Fibroblast of lung (primary cell): Measurements from ENCODE around the gene TMEM150A. TPM values are rescaled to one million over a fixed set of nuclear protein-coding genes. Genes with fewer than 3 reads are reported as not detected.

Experiments
- DNase-seq, 2 donors: peaks; one replicate each; pipeline versions ENCODE4 v3.0.0 to v3.0.0-alpha.2; 2010; ENCODE audit warnings: low read depth in 2 of 2
- H2AFZ ChIP-seq: 2 replicates; pipeline ENCODE4 v1.5.1; 2012; ENCODE audit warnings: low read length, control low read depth, inconsistent platforms
- H3K27ac ChIP-seq: 2 replicates; pipeline ENCODE4 v1.5.1; 2011; ENCODE audit warnings: low read length, control low read depth; ENCODE audit not compliant: insufficient read depth
- H3K27me3 ChIP-seq: 2 replicates; pipeline ENCODE4 v1.5.1; 2011; ENCODE audit warnings: mild to moderate bottlenecking, low read length; ENCODE audit not compliant: control insufficient read depth, insufficient read depth
- H3K36me3 ChIP-seq: 2 replicates; pipeline ENCODE4 v1.5.1; 2011; ENCODE audit warnings: low read length; ENCODE audit not compliant: control insufficient read depth, insufficient read depth
- H3K4me1 ChIP-seq: 2 replicates; pipeline ENCODE4 v1.5.1; 2011; ENCODE audit warnings: low read length; ENCODE audit not compliant: control insufficient read depth, insufficient read depth; ENCODE audit errors: extremely low read depth
- H3K4me2 ChIP-seq: 2 replicates; pipeline ENCODE4 v1.5.1; 2011; ENCODE audit warnings: low read length, control low read depth; ENCODE audit not compliant: insufficient read depth; ENCODE audit errors: extremely low read depth
- H3K4me3 ChIP-seq, 4 experiments: fragments of 200-600 bp in 1 of 4; sonication (generic) in 1 of 4; replicated peaks in 1 of 4; 2 replicates each; pipeline ENCODE4 v1.5.1; 2011 to 2016; ENCODE audit warnings: low read length in 4 of 4, low read depth in 3 of 4, mild to moderate bottlenecking in 3 of 4, control low read depth in 2 of 4, inconsistent platforms in 1 of 4, mixed read lengths in 1 of 4; ENCODE audit not compliant: insufficient read depth in 1 of 4; ENCODE audit errors: control extremely low read depth in 1 of 4
- H3K79me2 ChIP-seq: 2 replicates; pipeline ENCODE4 v1.5.1; 2012; ENCODE audit warnings: mild to moderate bottlenecking, low read length, inconsistent platforms; ENCODE audit not compliant: control insufficient read depth, insufficient read depth
- H3K9ac ChIP-seq: 2 replicates; pipeline ENCODE4 v1.5.1; 2011; ENCODE audit warnings: mild to moderate bottlenecking, low read length, control low read depth; ENCODE audit not compliant: insufficient read depth
- H3K9me3 ChIP-seq: 2 replicates; pipeline ENCODE4 v1.5.1; 2012; ENCODE audit warnings: low read depth, low read length; ENCODE audit not compliant: control insufficient read depth, insufficient read depth
- H4K20me1 ChIP-seq: 2 replicates; pipeline ENCODE4 v1.5.1; 2011; ENCODE audit warnings: low read length; ENCODE audit not compliant: control insufficient read depth, insufficient read depth; ENCODE audit errors: extremely low read depth
- EZH2 ChIP-seq: IDR thresholded peaks from 2 replicates; pipeline ENCODE4 v1.5.1; 2012; ENCODE audit warnings: low read length, control low read depth, mild to moderate bottlenecking; ENCODE audit errors: missing control alignments
- polyA plus RNA-seq, 2 donors: library from polyadenylated mRNA; depleted of rRNA in 1 of 2; stranded (reverse) in 1 of 2; unstranded in 1 of 2; fragments of >200 nt; gene quantifications; 2 replicates each; pipeline ENCODE4 v1.2.1, GENCODE V29; 2011 to 2012; ENCODE audit warnings: missing spikeins in 1 of 2
- total RNA-seq: library from RNA; depleted of rRNA; stranded (reverse); fragments of >200 nt; gene quantifications from 2 replicates; pipeline ENCODE4 v1.2.1, GENCODE V29; 2014
- TF ChIP-seq, protein P1 (sequence below), 2 donors: IDR thresholded peaks in 1 of 2; conservative IDR thresholded peaks in 1 of 2; 1 replicate in 1 of 2; 2 replicates in 1 of 2; pipeline ENCODE4 v1.5.1; 2011 to 2012; ENCODE audit warnings: low read length in 2 of 2, control low read depth in 1 of 2, inconsistent platforms in 1 of 2, low read depth in 1 of 2, mild to moderate bottlenecking in 1 of 2

The TMEM150A gene
- total and polyA plus RNA-seq, 2 donors (not counting 1 experiment from before 2014, with no cell fraction given), result 13.2 to 15.5 TPM

DNA sequence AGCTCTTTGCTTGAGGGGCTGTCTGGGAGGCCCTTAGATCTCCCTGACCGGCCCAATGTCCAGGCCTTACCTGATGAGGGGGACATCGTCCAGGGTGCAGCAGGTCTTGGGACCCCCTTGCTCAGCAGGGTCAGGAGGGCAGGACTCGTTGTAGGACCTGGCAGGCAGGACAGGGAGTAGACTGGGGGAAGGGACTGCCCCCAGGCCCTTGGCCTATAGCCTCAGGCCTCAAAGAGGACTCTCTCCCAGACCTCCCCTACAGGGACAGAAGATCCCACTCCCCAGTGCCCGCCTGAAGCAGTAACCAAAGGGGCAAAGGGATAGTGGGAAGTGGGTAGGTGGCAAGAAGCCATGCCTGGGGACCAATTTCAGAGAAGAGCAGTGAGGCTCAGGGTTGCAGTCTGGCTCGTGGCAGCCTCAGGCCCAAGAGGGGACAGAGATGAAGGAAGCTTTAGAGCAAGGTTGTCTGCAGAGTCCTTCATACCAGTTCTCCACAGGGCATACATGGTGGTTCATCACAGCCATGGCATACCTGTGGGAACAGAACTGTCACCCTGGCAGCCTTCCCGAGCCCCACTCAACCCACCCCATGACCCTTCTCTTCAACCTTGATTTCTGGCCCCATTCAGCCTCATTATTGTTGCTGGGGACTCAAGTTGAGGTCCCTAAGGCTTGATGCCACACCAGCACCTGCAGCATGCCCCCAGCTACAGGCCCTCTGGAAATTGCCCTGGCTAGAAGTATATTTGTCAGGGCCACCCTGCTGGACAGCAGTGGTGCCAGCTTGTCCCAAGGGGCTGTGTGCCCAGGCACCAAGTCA lies 1.3 kb downstream of the TMEM150A start:
- Histone ChIP-seq H3K79me2 (peaks cover 20% of the 10 kb centered on the region), H3K4me1 (peaks cover 24% of the 10 kb centered on the region), H3K36me3 (peaks cover 19% of the 10 kb centered on the region), H3K9me3 (no peaks in the 10 kb centered on the region), H3K27ac (no peak overlapping the region), H2AFZ (no peak overlapping the region), H3K27me3 (no peaks in the 10 kb centered on the region), H3K9ac (no peak overlapping the region), H4K20me1 (no peaks in the 10 kb centered on the region), H3K4me2 (peak overlapping the region; percentile 64), H3K4me3 (peak overlapping the region; percentile 73 to 97 (median 88))
- no peak for DNase-seq
- no peak for TF ChIP-seq EZH2
- TF ChIP-seq, protein P1, sequence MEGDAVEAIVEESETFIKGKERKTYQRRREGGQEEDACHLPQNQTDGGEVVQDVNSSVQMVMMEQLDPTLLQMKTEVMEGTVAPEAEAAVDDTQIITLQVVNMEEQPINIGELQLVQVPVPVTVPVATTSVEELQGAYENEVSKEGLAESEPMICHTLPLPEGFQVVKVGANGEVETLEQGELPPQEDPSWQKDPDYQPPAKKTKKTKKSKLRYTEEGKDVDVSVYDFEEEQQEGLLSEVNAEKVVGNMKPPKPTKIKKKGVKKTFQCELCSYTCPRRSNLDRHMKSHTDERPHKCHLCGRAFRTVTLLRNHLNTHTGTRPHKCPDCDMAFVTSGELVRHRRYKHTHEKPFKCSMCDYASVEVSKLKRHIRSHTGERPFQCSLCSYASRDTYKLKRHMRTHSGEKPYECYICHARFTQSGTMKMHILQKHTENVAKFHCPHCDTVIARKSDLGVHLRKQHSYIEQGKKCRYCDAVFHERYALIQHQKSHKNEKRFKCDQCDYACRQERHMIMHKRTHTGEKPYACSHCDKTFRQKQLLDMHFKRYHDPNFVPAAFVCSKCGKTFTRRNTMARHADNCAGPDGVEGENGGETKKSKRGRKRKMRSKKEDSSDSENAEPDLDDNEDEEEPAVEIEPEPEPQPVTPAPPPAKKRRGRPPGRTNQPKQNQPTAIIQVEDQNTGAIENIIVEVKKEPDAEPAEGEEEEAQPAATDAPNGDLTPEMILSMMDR (conservative IDR thresholded peaks at IDR 0.05 in 1 of 2, IDR thresholded peaks at IDR 0.05 in 1 of 2; ENCODE audit: low read depth in 1 of 2, low read length in 2 of 2), result no peak

DNA sequence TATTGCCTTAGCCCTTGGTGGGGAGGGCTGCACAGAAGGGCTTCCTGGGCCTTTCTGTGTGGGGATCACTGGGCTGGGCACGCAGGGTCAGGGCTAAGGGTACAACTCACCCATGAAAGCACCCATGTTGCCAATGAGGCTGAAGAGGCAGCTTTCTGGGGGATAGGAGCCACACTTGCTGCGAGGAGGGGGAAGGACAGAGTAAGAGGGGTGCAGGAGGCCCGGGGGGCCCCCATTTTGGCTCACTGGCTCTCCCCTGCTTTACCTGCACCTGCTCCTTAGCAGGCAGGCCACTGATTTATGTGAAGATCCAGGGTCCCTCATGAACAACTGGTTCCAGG lies 2.3 kb downstream of the TMEM150A start:
- no peak overlapping the region for H2AFZ ChIP-seq
- H3K9me3 ChIP-seq, result no peaks in the 10 kb centered on the region
- no peak overlapping the region for H3K9ac ChIP-seq
- H3K36me3 ChIP-seq, result peaks cover 19% of the 10 kb centered on the region
- TF ChIP-seq, protein P1 (conservative IDR thresholded peaks at IDR 0.05 in 1 of 2, IDR thresholded peaks at IDR 0.05 in 1 of 2; ENCODE audit: low read depth in 1 of 2, low read length in 2 of 2), result no peak
- no peak for TF ChIP-seq EZH2
- H3K4me2 ChIP-seq, result no peak overlapping the region
- no peaks in the 10 kb centered on the region for H3K27me3 ChIP-seq
- H3K27ac ChIP-seq, result no peak overlapping the region
- no peak for DNase-seq
- no peak overlapping the region for H3K4me3 ChIP-seq
- peaks cover 25% of the 10 kb centered on the region for H3K79me2 ChIP-seq
- peaks cover 16% of the 10 kb centered on the region for H3K4me1 ChIP-seq
- H4K20me1 ChIP-seq, result no peaks in the 10 kb centered on the region

DNA sequence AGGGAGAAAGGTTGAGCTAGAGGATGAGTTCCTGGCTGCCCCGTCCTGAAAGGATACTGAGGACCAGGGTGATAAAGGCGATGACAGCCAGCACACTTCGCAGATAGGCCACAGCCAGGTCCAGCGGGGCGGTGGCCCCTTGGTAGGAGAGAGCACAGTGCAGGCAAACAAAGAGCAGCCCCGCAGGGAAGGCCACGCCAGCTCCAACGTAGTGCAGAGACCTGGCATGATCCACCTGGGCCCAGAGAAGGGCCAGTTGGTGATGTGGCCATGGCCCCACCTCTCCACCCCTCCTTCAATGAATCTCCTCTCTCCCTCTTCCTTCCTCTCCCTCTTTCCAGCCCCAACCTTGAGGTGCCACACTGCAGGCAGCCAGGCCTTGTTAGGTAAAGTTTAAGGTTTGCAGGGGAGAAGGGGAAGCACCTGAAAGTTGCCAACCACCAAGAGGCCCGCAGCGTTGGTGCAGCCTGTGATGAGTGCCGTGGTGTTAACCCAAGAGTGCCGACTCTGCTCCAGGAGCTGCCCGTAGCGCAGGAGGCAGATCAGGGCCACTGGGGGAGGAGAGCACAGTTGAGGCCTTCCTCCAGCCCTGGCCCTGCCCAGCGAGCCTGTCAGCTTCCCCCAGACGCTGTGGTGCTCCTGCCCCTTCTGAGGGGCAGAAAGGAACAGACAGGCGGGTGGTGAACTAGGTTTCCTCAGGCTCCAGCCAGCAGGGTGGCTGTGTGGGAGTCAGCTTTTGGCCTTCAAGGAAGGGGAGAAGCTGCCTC lies 2.8 kb downstream of the TMEM150A start:
- Histone ChIP-seq H3K27me3 (no peaks in the 10 kb centered on the region), H3K4me2 (no peak overlapping the region), H3K9ac (no peak overlapping the region), H3K79me2 (peaks cover 25% of the 10 kb centered on the region), H3K4me1 (peaks cover 14% of the 10 kb centered on the region), H3K9me3 (no peaks in the 10 kb centered on the region), H3K27ac (no peak overlapping the region), H2AFZ (no peak overlapping the region), H3K4me3 (no peak overlapping the region), H4K20me1 (no peaks in the 10 kb centered on the region), H3K36me3 (peaks cover 19% of the 10 kb centered on the region)
- no peak for DNase-seq
- no peak for TF ChIP-seq EZH2
- TF ChIP-seq, protein P1 (conservative IDR thresholded peaks at IDR 0.05 in 1 of 2, IDR thresholded peaks at IDR 0.05 in 1 of 2; ENCODE audit: low read depth in 1 of 2, low read length in 2 of 2), result no peak
